OCI-LY3 (cell line): ENCODE results near the gene SPSB3.

Experiments used
- H2AFZ ChIP-seq: fragments of 200-600, 300-600 bp; shearing (Covaris generic); 2 replicates; pipeline ENCODE4 v1.6.0; 2014; ENCODE audit warnings: antibody characterized with exemption, low read depth, low read length
- H3K27ac ChIP-seq: fragments of 200-600, 300-600 bp; sonication (generic); 2 replicates; pipeline ENCODE4 v1.5.1; 2014; ENCODE audit warnings: mild to moderate bottlenecking, low read length, moderate library complexity, mixed read lengths
- H3K27me3 ChIP-seq: fragments of 200-600, 300-600 bp; sonication (generic); 2 replicates; pipeline ENCODE4 v1.6.1; 2014; ENCODE audit warnings: low read depth, low read length, mixed read lengths
- H3K36me3 ChIP-seq: fragments of 200-600, 300-600 bp; sonication (generic); replicated peaks from 2 replicates; pipeline ENCODE3; 2014; ENCODE audit warnings: low read depth, low read length, mixed read lengths
- H3K4me1 ChIP-seq: fragments of 300-600, 200-600 bp; sonication (generic); 2 replicates; pipeline ENCODE4 v1.6.1; 2014; ENCODE audit warnings: low read length, mixed read lengths
- H3K4me2 ChIP-seq: fragments of 200-600, 300-600 bp; sonication (generic); 2 replicates; pipeline ENCODE4 v1.6.1; 2014; ENCODE audit warnings: low read length, mixed read lengths
- H3K4me3 ChIP-seq: fragments of 300-600, 200-600 bp; sonication (generic); 2 replicates; pipeline ENCODE4 v1.5.1; 2014; ENCODE audit warnings: antibody characterized with exemption, mild to moderate bottlenecking, low read length, moderate library complexity
- H3K79me2 ChIP-seq: fragments of 300-600, 200-600 bp; shearing (Covaris generic); 2 replicates; pipeline ENCODE4 v1.6.1; 2014; ENCODE audit warnings: mild to moderate bottlenecking, low read length, mixed read lengths
- H3K9ac ChIP-seq: fragments of 300-600, 200-600 bp; shearing (Covaris generic); 2 replicates; pipeline ENCODE4 v1.6.0; 2014; ENCODE audit warnings: mild to moderate bottlenecking, low read length, moderate library complexity
- H3K9me3 ChIP-seq: fragments of 200-600, 300-600 bp; shearing (Covaris generic); 2 replicates; pipeline ENCODE4 v1.6.1; 2014; ENCODE audit warnings: low read length, mixed read lengths; ENCODE audit not compliant: insufficient read depth
- H4K20me1 ChIP-seq: fragments of 200-600, 300-600 bp; sonication (generic); 2 replicates; pipeline ENCODE4 v1.6.1; 2016; ENCODE audit warnings: low read length, mixed read lengths; ENCODE audit not compliant: insufficient read depth
- CTCF ChIP-seq: fragments of 200-600, 300-600 bp; sonication (generic); IDR thresholded peaks from 2 replicates; pipeline ENCODE4 v1.5.1; 2014; ENCODE audit warnings: antibody characterized with exemption, low read length, low read depth
- EZH2phosphoT487 ChIP-seq: fragments of 200-600 bp; shearing (Covaris generic); IDR thresholded peaks from 2 replicates; pipeline ENCODE4 v1.6.1; 2018; ENCODE audit warnings: antibody characterized with exemption, mixed run types, low read depth

Gene SPSB3

GRCh38 chr16:1778200-1779179 is 3.9 kb downstream of the SPSB3 start:
- Histone ChIP-seq H2AFZ (no peak overlapping the region), H4K20me1 (no peaks in the 10 kb centered on the region), H3K27ac (no peak overlapping the region), H3K4me3 (no peak overlapping the region), H3K9ac (no peak overlapping the region), H3K79me2 (peaks cover 32% of the 10 kb centered on the region), H3K9me3 (no peaks in the 10 kb centered on the region), H3K27me3 (no peaks in the 10 kb centered on the region), H3K4me2 (no peak overlapping the region), H3K4me1 (peaks cover 15% of the 10 kb centered on the region), H3K36me3 (no peaks in the 10 kb centered on the region)
- no peak for TF ChIP-seq EZH2phosphoT487

GRCh38 chr16:1777375-1778199 is 4.8 kb downstream of the SPSB3 start:
- TF ChIP-seq EZH2phosphoT487 = no peak
- no peak for TF ChIP-seq CTCF
- Histone ChIP-seq H3K9ac (no peak overlapping the region), H2AFZ (no peak overlapping the region), H3K4me2 (no peak overlapping the region), H3K36me3 (no peaks in the 10 kb centered on the region), H3K27ac (no peak overlapping the region), H3K4me1 (peaks cover 15% of the 10 kb centered on the region), H3K9me3 (no peaks in the 10 kb centered on the region), H3K27me3 (no peaks in the 10 kb centered on the region), H3K4me3 (no peak overlapping the region), H3K79me2 (peaks cover 31% of the 10 kb centered on the region), H4K20me1 (no peaks in the 10 kb centered on the region)

GRCh38 chr16:1776991-1777374 is 5.4 kb downstream of the SPSB3 start:
- no peaks in the 10 kb centered on the region for H4K20me1 ChIP-seq
- no peak overlapping the region for H3K4me2 ChIP-seq
- H3K36me3 ChIP-seq = peaks cover 2% of the 10 kb centered on the region
- no peak overlapping the region for H3K4me3 ChIP-seq
- no peaks in the 10 kb centered on the region for H3K27me3 ChIP-seq
- peaks cover 15% of the 10 kb centered on the region for H3K4me1 ChIP-seq
- H3K27ac ChIP-seq = no peak overlapping the region
- H3K9me3 ChIP-seq = no peaks in the 10 kb centered on the region
- H2AFZ ChIP-seq = no peak overlapping the region
- no peak overlapping the region for H3K9ac ChIP-seq
- TF ChIP-seq EZH2phosphoT487 = no peak
- TF ChIP-seq CTCF = no peak
- H3K79me2 ChIP-seq = peaks cover 37% of the 10 kb centered on the region

- H4K20me1 ChIP-seq = no peaks in the 10 kb centered on the region
- no peaks in the 10 kb centered on the region for H3K9me3 ChIP-seq
- H3K27ac ChIP-seq = no peak overlapping the region
- H3K36me3 ChIP-seq = peaks cover 3% of the 10 kb centered on the region
- no peak overlapping the region for H3K9ac ChIP-seq
- H2AFZ ChIP-seq = no peak overlapping the region
- TF ChIP-seq CTCF = no peak
- TF ChIP-seq EZH2phosphoT487 = no peak
- no peak overlapping the region for H3K4me3 ChIP-seq
- no peak overlapping the region for H3K4me2 ChIP-seq
- peaks cover 37% of the 10 kb centered on the region for H3K79me2 ChIP-seq
- H3K4me1 ChIP-seq = peaks cover 14% of the 10 kb centered on the region
- H3K27me3 ChIP-seq = no peaks in the 10 kb centered on the region
These were observed 5.8 kb downstream of the SPSB3 start for GRCh38 chr16:1776672-1776955.
